Ascending aorta (tissue), 2 donors: ENCODE data around the gene CMTM8. TPM values are rescaled to one million over a fixed set of nuclear protein-coding genes. Genes with fewer than 3 reads are reported as not detected.

ENCODE experiments used
- DNase-seq, 2 donors: peaks; one replicate each; pipeline ENCODE4 v3.0.0-alpha.2; 2019; ENCODE audit warnings: low spot score in 2 of 2
- H3K27ac ChIP-seq, 2 donors: fragments of 200-600 bp; sonication (generic); one replicate each; pipeline ENCODE4 v1.5.1; 2016 to 2017; ENCODE audit warnings: mild to moderate bottlenecking in 1 of 2
- H3K27me3 ChIP-seq: fragments of 200-600 bp; sonication (generic); one replicate; pipeline ENCODE4 v1.5.1; 2017
- H3K36me3 ChIP-seq, 2 donors: fragments of 200-600 bp; sonication (generic); one replicate each; pipeline ENCODE4 v1.5.1; 2016
- H3K4me1 ChIP-seq, 2 donors: fragments of 200-600 bp; sonication (generic); one replicate each; pipeline ENCODE4 v1.5.1; 2016 to 2017; ENCODE audit warnings: mild to moderate bottlenecking in 1 of 2
- H3K4me3 ChIP-seq, 2 donors: fragments of 200-600 bp; sonication (generic); one replicate each; pipeline ENCODE4 v1.5.1; 2016 to 2017; ENCODE audit warnings: mild to moderate bottlenecking in 1 of 2
- H3K9me3 ChIP-seq, 2 donors: fragments of 200-600 bp; sonication (generic); one replicate each; pipeline ENCODE4 v1.5.1; 2016
- intact Hi-C: fragments of 100-400 bp; cut with DNase I; formaldehyde crosslinking; loops from one replicate; pipeline ENCODE4 v1.15.1; 2023
- total RNA-seq: library from RNA; depleted of rRNA; stranded (reverse); fragments of >200 nt; gene quantifications from one replicate; pipeline ENCODE4 v1.1.0, GENCODE V29; 2016
- TF ChIP-seq, protein P1 (sequence below), 3 experiments: fragments of 200-600 bp in 2 of 3; fragments of 450-650 bp in 1 of 3; sonication (generic) in 2 of 3; IDR thresholded peaks; one replicate each; pipeline ENCODE4 v1.5.1; 2016 to 2019; ENCODE audit warnings: antibody characterized with exemption in 3 of 3, mild to moderate bottlenecking in 1 of 3, moderate library complexity in 1 of 3

Gene CMTM8
- total RNA-seq, 1 donor from 2014 or later: 6.6 TPM

DNA sequence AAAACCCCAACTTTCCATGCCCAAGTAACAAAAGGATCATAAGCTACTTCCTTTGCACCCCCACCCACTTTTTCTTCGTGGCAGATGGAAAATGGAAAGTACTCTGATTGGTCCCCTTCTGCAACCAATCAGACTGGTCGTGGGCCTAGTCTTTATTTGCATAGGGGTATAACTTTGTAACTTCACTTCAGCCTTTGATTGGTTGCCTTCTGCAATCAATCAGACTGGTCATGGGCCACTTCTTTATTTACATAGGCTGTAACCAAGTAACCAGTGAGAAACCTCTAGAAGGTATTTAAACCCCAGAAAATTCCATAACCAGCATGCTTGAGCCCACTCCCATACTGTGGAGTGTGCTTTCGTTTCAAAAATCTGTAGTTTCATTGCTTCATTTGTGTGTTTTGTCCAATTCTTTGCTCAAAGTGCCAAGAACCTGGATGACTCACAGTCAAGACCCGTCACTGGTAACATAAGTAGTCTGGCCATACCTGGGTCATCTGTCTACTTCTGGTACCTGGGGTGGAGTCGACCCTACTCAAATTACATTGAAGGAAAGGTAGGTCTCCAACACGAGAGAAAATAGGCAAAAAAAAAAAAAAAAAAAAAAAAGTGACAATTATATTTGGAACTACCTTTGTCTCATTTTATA, 41.9 kb downstream of the CMTM8 start:
- no peak overlapping the region for H3K4me3 ChIP-seq
- DNase-seq: no peak
- intact Hi-C loops: no loop called here
- H3K27me3 ChIP-seq: no peaks in the 10 kb centered on the region
- TF ChIP-seq, protein P1, sequence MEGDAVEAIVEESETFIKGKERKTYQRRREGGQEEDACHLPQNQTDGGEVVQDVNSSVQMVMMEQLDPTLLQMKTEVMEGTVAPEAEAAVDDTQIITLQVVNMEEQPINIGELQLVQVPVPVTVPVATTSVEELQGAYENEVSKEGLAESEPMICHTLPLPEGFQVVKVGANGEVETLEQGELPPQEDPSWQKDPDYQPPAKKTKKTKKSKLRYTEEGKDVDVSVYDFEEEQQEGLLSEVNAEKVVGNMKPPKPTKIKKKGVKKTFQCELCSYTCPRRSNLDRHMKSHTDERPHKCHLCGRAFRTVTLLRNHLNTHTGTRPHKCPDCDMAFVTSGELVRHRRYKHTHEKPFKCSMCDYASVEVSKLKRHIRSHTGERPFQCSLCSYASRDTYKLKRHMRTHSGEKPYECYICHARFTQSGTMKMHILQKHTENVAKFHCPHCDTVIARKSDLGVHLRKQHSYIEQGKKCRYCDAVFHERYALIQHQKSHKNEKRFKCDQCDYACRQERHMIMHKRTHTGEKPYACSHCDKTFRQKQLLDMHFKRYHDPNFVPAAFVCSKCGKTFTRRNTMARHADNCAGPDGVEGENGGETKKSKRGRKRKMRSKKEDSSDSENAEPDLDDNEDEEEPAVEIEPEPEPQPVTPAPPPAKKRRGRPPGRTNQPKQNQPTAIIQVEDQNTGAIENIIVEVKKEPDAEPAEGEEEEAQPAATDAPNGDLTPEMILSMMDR (IDR thresholded peaks at IDR 0.05): no peak
- no peaks in the 10 kb centered on the region for H3K9me3 ChIP-seq
- H3K27ac ChIP-seq: no peak overlapping the region
- no peaks in the 10 kb centered on the region for H3K4me1 ChIP-seq
- H3K36me3 ChIP-seq: no peaks in the 10 kb centered on the region

DNA sequence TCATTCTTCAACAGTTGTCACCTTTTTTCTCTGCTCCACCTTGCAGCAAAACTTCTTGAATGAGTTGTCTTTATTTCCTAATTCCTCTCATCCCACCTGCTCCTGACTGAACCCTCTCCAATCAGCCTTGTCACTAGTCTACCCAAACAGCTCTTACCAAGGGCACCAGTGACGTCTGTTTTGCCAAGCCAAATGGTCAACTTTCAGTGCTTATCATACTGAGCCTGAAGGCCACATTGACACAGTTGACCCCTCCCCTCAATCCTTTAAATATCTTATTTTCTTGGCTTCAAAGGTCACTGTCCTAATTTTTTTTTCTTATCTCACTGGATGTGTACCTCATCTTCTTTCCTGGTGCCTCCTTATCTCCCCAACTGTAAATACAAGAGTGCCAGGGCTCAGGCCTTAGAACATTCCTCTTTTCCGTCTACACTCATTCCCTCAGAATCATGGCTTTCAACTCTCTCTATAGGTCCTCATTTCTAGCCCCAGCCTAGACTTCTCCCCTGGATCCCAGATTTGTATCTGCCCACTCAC, 43.2 kb downstream of the CMTM8 start:
- Histone ChIP-seq H3K27me3 (no peaks in the 10 kb centered on the region), H3K9me3 (no peaks in the 10 kb centered on the region), H3K36me3 (no peaks in the 10 kb centered on the region), H3K4me1 (no peaks in the 10 kb centered on the region), H3K4me3 (no peak overlapping the region), H3K27ac (no peak overlapping the region)
- no peak for DNase-seq
- intact Hi-C loops: no loop called here
- TF ChIP-seq, protein P1 (IDR thresholded peaks at IDR 0.05): no peak

DNA sequence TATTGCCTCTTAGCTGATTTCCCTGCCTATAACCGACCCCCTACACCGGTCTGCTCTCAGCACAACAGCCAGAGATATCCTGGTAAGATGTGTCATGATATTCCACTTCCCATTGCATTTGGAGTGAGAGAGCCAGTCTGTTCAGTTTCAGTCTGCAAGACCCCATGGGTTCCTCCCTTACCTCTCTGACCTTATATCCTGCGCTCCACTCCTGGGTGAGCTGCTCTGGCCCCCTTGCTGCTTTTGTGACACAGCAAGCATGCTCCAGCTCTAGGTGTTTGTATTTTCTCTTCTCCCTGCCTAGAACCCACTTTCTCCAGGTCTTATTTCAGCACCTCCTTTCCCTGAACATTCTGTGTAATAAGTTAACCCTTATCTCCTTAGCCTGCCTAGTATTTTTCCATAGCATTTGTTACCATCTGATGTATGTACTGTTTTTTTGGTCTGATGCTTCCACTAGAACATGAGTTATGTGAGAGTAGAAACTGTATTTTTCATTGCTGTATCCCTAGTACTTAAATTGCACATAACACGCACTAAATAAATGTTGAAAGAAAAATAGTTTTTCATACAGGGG, 44.2 kb downstream of the CMTM8 start:
- H3K27me3 ChIP-seq: no peaks in the 10 kb centered on the region
- H3K9me3 ChIP-seq: no peaks in the 10 kb centered on the region
- intact Hi-C loops: no loop called here
- DNase-seq: no peak
- H3K36me3 ChIP-seq: no peaks in the 10 kb centered on the region
- TF ChIP-seq, protein P1 (IDR thresholded peaks at IDR 0.05): no peak
- H3K4me1 ChIP-seq: no peaks in the 10 kb centered on the region
- H3K27ac ChIP-seq: no peak overlapping the region
- no peak overlapping the region for H3K4me3 ChIP-seq

DNA sequence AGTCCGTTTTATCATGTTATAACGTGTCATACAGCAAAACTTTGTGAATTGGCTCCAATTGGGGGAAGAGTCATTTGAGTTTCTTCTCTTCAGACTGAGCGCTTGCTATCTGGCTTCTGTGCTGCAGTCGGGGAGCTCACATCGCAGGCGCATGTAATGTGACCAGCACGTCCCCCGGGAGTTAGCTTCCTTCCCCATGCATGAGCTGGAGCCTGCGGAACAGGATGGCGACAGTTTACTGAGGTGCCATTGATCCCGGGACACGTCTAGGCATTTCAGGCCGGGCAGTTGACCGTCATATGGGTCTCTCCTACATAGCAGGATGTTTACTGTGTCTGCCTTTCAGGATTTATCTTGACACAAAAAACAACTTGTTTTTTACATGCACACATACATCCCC, 44.8 kb downstream of the CMTM8 start:
- H3K4me1 ChIP-seq: no peaks in the 10 kb centered on the region
- TF ChIP-seq, protein P1 (IDR thresholded peaks at IDR 0.05): no peak
- no peak overlapping the region for H3K27ac ChIP-seq
- no peak overlapping the region for H3K4me3 ChIP-seq
- no peaks in the 10 kb centered on the region for H3K36me3 ChIP-seq
- H3K9me3 ChIP-seq: no peaks in the 10 kb centered on the region
- intact Hi-C loops: no loop called here
- no peaks in the 10 kb centered on the region for H3K27me3 ChIP-seq
- no peak for DNase-seq

DNA sequence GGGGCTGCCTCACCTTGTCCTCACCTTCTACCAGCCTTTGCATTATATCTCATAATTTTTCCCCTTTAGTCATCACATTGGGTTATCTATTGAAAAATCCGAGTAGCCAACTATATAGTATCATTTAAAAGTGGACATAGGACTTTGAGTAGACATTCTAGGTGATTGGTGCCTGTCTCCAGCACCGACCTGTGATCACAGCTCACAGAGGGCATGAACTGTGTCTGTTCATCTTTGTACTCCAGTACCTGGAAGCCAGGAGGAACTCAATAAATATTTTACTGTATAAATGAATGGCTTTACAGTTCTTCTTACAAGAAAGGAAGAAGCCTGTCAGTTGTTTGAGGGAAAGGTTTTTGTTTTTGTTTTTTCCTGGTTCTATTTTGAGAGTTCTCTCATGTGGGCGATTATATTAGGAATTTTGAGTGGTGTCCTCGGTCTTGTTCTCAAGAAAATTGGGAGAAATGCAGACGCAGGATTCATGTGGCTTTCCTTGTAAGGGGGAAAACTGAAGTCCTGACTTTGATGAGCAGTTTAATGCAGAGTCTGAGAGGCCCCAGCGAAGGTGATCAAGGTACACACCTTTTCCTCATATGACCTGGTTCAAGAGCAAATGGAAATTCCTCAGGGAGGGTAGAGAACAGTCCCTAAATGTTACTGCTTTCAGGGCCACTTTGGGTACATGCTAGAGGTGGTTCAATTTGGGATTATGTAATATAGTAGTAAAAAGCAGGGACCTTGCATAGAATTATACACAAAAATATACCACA, 46.1 kb downstream of the CMTM8 start:
- no peak overlapping the region for H3K4me3 ChIP-seq
- intact Hi-C loops: no loop called here
- no peaks in the 10 kb centered on the region for H3K27me3 ChIP-seq
- no peak for DNase-seq
- no peaks in the 10 kb centered on the region for H3K36me3 ChIP-seq
- H3K27ac ChIP-seq: no peak overlapping the region
- no peaks in the 10 kb centered on the region for H3K4me1 ChIP-seq
- no peaks in the 10 kb centered on the region for H3K9me3 ChIP-seq
- TF ChIP-seq, protein P1 (IDR thresholded peaks at IDR 0.05): no peak
